ENCODE measurements around the gene AIPL1.

The AIPL1 gene

DNA sequence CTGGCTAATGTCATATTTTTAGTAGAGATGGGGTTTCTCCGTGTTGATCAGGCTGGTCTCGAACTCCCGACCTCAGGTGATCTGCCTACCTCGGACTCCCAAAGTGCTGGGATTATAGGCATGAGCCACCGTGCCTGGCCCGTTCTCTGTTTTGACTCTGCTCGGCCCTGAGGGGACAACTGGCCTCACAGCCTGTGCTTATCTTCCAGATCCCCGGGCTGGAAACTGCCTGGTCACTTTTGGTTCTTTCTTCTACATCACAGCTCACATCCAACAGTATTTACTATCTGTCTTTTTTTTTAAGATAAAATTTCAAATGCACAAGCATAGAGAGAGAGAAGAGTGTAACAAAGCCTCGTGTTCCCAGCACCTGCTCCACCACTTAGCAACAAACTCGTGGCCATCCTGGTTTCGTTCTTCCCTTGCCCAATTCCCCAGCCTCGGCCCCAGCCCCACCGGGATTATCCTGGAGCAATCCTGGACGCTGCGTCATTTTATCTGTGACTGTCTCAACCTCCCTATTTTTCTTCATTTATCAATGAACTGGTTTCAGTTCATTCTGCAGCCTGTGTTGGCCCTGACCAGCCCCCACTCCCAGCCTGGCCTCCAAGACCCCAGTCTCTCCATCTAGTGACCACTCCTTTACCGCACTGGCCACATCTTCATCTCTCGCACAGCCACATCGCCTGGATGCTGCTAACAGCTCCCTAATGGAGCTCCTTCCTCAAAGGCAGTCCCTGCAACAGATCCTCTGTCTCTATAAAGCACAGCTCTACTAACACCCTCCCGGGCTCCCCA, 30.5 kb upstream of the AIPL1 start:
- DNase-seq = no peak

DNA sequence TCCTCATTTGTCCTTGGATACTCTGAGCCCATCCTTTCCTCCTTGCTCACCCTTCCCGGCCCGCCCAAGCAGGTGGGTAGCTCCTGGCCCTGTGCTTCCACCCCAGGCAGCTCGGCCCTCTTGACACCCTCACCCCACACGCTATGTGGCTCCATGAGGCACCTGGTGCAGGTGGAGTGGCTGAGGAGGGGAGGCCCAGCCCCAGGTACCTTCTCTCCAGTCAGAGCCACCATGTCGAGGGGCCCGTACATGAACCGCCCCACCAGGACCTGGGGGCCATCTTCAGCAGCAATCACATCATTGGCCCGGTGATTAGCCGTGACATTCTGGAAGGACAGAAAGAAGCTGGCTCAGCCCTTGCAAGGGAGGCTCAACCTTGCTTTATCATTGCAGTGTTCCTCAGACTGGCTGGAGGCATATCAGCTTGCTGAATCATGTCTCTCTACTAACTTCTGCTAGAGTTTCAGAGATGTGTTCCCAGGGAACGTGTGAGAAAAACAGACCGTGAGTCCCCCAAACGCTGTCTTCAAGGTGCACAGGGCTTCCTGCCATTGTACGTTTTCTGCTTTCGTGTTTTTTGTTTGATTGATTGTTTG, 29.6 kb upstream of the AIPL1 start:
- no peak for DNase-seq

DNA sequence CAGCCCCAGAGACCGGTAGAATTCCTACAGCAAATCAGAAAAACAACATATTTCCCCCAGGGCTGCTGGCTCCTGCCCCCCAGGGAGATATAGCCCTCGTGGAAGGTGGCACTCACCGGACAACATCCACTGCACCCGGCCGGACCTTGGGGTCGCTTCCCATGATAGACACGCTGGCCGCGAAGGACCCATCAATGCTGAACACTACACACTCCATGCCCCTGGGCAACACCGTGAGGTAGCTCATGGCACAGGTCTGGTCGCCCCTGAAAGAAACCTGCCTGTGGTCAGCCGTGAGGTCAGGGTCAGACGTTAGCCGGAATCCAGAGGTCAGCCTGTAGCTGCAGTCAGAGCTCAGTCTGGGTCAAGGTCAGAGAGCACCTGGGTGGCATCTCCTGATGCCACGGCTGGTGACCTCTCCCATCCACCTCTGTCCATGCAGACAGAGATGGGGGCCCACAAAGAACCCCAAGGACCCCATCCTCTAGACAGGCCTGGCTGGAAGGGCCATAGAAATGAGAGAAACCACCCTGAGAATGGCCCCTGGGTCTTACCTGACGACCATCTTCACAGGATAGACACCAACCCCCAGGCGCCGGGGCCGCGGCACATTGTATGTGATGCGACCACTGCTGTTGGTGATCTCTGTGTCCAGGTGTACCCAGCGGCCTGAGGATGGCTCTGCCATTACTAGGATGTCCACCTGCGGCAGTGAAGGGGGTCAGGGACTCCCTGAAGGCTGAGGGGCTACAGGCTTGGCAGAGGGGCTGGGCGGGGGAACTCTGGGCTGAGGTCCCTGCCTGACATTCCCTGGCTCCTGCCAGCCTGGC, 28.9 kb upstream of the AIPL1 start:
- DNase-seq = no peak

DNA sequence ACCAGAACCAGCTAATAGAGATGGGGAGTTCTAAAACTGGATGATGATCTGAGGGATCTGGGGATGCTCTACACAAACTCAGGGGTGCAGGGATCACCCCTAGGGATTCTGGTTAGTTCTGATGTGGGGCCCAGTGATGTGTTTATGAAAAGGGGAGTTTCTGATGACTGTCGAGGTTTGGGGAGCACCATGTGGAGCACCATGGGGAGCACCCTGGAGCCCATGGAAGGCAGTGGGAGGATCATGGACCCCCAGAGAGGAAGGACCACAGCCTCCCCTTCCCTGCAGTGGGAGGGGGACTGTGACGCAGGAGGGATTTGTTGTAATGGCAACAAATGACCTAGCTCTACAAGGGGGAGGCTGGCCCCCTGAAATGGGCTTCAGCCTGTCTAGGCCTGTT, 27.8 kb upstream of the AIPL1 start:
- DNase-seq = no peak

DNA sequence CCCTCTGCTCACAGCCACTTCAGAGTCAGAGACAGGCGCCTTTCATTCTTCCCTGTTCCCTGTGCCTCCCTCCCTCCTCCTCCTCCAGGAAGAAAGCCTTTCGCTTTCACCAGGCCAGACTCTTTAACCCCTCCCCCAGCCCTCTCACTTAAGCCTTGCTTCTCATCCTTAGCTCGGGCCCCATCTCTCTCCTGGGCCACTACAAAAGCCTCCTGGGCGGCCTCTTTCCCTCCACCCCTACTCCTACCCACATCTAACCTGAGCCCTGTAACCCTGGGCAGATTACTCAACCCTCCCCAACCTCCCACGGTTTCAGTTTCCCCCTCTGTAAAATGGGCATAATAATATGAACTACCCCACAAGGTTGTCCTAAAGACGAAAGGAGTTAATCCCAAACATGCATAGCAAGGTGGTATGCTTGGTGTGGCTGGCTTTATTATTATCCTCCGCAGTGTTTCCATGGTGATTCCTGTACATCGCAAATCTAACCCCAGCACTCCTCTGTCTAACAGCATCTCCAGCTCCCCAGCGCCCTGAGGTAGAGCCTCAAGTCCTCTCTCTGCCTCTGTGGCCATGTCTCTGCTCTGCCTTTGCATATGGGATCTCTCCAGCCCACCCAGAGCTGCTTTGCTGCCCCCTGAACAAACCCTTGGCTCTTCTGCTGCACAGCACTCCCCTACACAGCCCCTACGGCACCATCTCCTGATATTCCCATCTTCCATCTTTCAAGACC, 27.0 kb upstream of the AIPL1 start:
- no peak for DNase-seq

DNA sequence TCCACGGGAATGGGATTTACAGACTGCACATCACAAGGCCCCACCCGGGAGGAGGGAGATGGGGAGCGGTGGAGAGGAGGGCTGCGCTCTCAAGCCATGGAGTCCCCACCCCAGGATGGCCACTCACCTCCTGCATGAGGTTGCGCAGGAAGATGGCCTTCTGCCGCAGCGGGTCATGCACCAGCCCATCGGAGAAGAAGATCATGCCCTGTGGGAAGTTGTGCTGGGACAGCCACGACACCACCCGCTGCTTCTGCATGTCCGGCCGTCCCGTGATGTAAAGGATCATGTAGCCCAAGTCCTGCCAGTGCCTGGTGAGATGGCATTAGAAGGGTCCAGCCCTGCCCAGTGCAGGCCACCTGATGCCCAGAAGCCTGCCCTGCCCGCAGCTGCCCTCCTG, 26.3 kb upstream of the AIPL1 start:
- DNase-seq = no peak

DNA sequence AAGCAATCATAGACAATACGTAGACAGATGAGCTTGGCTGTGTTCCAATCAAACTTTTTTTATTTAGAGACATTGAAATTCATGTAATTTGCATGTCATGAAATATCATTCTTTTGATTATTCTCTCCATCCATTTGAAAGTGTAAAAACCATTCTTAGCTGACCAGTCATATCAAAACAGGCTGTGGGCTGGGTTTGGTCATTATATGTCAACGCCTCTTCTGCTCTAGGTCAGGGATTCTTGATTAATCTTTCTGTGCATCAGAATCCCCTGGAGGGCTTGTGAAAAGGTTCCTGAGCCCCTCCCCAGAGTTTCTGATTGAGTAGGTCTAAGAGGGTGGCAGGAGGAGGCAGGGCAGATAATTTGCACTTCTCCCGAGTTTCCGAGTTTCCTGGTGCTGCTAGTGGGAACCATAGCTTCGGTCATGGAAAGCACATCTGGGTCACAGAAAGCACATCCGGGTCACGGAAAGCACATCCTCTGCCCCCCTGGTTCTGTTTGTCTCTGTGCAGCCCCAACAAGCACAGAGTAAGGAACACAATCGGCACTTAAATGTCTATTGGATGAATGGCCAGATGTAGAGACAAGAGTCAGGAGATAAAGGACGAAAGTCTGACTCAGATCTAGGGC, 25.7 kb upstream of the AIPL1 start:
- no peak for DNase-seq

DNA sequence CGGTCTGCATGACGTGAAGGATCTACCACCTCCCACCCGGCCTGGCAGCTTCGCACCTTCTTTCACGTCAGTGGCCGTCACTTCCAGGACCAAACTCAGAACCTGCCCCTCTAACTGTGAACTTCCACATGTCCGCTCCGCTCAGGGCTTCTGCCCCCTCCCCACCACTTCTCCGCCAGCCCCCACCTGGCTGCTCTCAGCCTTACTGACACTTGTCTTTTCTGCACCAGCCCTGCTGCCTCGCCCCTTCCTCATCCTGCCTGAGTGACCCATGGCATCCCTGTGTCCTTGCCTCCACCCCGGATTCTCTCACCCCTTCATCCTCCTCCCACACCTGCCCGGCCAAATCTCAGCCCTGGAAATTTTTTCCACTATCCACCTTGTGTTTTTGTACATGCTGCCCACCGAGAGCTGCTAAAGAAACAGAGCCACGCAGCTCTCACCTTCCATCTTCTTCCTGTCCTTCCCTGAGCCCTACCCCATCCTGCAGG, 23.6 kb upstream of the AIPL1 start:
- DNase-seq = no peak

DNA sequence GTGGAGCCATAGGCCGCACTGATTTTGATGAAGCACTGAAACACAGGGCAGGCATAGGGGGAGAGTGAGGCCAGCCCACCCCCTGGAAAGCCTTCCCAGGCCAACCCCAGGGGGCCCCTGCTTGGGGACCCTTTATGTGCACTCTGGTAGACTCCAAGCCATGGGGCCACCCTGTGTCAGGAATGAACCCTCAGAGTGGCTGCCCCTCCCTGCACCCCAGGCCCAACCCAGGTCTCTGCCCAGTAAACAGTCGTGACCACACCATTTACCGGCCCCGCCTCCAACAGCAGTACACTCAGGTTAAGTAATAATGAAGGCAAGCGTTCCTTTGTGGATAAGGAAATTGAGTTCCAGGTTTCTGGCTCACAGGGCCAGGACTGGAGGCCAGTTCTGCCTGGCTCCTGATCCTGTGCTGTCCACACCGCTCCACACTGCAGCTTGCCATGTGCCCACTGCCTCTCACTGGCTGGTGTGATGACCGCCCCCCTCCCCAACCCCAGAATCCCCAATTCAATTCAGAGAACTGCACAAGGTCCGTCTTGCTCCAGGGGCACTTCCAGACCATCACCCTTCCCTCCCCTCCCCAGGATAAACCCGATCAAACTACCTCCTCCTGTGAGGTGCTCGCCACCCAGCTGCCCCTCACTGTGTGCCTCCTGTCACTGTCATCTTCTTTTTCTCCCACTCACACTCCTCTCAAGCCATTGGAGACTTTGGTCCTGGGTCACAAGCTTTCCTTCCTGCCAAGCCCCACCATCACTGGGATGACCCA, 23.0 kb upstream of the AIPL1 start:
- DNase-seq = no peak

DNA sequence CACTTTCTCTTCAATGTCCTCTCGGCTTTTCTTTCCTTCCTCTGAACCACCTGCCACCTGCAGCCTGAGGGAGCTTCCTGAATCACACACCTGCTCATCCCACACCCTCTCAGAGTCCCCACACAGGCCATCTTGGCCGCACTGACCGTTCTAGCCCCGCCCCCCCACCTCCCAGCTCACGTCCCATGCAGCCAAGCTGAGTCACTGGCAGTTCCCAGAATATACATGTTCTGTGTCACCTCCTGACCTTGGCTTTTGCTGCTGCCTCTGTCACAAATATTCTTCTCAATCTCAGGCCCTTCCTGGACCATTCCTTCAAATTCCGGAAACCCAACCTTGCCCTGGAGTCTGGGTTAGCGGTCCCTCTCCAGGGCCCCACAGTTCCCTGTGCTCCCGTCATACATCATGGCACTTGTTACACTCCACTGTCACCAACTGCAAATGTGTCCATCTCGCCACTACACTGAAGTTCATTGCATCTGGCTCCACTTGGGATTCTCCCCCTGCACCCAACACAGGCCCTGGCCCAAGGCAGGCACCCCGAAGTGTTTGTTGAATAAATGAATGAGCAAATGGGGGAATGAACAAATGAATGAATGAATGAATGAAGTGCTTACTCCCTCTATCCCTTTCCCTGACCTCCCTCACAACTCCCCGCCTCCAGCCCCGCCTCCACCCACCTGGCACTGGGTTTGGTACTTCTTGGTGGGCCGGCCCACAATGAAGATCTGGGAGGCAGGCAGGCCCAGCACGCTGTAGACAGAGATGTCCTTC, 22.2 kb upstream of the AIPL1 start:
- DNase-seq = no peak

DNA sequence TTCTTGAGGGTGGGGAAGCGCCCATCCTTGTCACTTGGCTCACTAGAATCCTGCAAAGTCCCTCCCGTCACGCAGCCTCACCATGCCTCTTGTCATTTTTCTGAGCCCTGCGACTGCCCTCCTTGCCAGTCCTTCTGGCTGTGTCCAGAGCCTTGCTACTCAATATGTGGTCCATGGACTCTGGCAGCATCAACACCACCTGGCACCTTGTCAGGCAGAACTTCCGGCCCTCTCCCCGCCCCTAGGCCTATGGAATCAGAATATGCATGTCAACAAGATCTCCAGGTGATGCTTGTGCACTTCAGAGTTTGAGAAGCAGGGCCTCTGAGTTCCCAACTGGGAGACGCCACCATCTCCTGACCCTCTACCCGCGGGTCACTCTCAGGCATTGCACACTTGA, 21.4 kb upstream of the AIPL1 start:
- no peak for DNase-seq

DNA sequence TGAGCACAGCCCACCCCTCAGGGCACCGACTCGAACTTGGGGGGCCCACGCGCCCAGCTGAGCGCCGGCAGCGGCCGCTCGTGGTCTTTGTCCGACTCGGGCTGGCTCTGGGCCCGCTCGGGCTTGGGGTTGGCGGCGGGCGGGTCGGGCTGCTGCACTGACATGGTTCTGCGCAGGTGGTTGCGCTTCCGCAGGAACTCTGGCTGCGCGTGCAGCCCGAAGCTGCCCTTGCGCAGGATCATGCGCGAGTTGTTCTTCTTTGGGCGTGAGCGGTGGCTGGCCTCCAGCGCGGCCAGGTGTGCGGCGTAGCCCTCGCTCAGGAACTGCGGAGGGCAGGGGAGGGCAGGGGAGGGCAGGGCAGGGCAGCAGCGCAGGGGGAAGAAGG, 20.4 kb upstream of the AIPL1 start:
- DNase-seq = peak; percentile 66

DNA sequence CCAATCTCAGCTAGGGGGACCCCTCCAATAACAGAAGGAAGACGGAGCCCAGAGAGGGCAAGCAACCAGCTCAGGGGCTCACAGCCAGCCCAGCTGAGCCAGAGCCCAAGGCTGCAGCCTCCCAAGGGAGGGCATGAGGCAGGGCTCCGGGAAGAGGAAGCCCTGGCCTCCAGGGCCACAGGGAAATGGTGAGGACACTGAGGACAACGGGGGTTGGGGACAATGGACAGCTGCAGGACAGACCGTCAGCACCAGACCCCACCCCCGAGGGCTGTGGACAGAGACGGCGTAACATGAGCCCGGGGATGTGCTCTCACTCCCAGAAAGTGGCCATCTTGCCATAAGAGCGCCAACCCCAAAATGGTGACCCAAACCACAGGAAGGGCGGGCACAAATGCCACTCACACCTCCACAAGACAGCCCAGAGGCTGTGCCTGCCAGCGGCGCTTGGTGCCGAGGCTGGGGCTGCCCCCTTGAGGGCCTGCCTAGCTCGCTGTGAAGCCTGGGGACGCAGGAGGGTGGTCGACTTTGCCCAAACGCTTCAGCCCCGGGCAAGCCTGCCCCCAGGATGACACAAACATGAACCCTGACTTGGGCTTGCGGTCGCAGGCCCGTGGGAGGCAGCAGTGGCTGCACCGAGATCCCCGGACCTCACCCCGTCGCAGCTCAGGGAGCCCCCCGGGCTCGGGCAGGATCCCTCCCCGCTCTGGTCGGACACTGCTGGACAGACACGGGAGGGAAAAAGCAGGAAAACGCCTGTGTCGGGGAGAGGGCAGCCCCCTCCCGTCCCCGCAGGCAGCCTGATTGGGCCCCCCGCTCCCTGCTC, 19.8 kb upstream of the AIPL1 start:
- peak; percentile 4 for DNase-seq

DNA sequence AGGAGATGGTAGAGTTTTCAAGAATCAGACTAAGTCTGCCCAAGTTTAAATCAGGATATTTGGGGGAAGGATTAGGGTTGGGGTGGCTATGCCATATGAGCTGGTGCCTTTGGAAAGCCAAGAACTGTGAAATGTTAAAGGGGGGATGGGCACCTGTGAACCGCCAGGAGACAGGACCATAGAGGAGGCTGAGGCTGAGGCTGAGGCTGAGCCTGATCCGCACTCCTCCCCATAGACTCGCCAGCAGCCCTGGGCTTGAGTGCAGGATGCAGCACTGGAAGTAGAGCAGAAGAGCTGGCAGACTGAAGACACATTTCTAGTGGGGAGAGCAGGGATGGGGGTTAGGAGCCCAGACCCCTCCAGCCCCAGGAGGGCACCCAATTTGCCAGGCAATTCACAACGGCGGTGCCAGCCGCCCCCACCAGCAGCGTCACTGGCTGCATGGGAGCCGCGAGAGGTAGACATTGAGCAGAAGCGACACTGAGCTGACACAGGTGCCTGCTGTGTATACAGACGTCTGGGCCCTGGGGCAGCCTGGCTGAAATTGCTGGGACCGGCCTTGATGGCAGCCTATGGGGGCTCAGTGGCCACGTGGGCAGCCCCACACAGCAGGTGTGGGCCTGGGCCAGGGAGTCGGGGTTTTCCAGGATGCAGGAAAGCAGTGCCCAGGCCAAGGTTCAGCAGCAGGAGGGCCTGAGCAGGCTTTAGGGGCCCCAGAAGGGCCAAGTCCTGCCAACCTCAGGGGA, 18.5 kb upstream of the AIPL1 start:
- no peak for DNase-seq

DNA sequence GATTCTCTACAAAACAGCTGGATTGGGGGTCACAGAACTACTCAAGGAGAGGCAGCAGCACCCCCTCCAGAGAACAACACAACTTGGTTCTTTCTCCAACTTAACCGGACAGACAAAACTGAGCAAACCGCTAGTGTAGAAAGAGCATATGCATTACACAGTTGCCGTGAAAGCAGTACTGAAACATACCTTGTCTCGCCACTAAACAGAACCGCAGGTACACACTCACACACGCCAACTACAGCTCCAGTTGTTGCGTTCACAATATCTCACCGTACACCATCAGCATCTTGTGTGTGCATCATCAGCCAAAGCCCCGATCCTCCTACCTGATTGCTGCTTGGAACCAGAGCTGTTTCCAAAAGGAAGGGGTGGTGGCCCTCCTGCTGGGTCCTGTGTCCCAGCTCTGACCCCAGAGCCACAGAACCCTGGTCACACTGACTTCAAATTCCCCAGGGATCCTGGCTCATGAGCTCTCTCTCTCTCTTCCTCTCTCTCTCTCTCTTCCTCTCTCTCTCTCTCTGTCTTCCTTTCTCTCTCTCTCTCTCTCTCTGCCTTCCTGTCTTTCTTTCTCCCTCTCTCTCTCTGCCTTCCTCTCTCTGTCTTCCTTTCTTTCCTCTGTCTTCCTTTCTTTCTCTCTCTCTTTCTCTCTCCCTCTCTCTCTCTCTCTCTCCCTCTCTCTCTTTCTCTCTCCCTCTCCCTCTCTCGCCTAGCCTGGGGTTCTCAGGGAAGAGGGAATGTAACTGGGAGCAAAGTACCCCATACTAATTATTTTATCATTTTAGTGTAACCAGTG, 17.7 kb upstream of the AIPL1 start:
- no peak for DNase-seq

DNA sequence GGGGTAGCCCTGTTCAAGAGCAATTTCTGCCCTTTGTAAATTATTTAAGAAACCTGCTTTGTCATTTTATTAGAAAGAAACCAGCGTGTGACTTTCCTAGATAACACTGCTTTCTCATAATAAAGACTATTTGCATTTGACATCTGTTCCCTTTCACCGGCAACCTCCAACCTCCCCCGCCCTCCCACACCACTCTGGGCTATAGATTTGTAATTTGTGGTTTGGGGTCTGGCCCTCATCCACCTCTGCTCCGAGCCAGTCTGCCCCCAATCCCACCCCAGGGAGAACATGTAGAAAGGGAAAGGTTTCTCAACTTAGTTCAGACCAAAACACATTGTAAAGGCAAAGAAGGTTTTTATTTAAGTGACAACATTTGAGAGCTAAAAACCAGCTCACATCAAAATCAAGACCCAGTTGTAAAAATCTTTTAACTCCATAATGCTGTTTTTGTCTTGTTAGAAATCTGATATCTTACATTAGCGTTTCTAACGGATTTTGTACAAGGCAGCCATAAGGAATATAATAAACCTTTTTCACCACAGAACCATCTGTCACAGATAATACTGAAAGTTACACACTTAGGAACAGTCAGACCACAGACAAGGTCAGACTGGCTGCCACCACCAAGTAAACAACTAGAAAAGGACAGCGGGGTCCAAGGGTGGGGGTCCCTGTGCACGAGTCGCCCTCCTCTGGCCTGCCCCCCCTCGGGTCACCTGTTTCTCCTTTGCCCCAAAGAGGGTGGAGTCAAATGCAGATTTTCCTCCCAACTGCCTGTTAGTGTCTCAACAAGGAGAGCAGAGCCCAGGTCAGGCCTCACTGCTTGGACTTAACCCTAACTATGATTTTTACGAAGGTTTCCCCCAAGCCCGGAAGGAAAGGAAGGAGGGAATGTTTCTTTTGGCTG, 16.3 kb upstream of the AIPL1 start:
- DNase-seq = no peak

DNA sequence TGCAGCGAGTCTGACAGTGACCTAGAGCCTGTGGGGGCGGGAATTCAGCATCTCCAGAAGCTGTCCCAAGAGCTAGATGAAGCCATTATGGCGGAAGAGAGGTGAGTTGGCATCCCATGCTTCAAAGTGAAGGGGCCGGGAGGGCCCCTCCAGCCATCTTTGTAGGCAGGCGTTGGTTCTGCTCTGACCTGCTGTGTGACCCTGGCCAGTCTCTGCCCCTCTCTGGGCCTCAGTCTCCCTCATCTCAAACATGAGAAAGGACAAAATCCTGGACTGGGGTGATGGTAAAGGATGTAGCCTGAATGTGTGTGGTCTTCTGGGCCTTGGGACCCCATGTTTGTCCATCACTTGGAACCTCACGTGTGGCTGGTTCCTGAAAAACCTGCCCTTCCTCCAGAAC, 14.4 kb upstream of the AIPL1 start:
- DNase-seq = no peak
